ENCODE measurements around the gene SMIM14. TPM values are rescaled to one million over a fixed set of nuclear protein-coding genes. Genes with fewer than 3 reads are reported as not detected.

Gene SMIM14
- total RNA-seq, 3 donors from 2014 or later: 69.5 to 142 (median 123) TPM

GRCh38 chr4:39668887-39669286 is 30.2 kb upstream of the SMIM14 start:
- TF ChIP-seq CTCF (IDR thresholded peaks at IDR 0.05): no peak
- H3K4me3 ChIP-seq: no peak overlapping the region
- H3K36me3 ChIP-seq (ENCODE audit: low read depth): no peaks in the 10 kb centered on the region
- no peak for ATAC-seq
- intact Hi-C loops (cut with DNase I, micrococcal nuclease): no loop called here
- H3K9me3 ChIP-seq: no peaks in the 10 kb centered on the region
- H3K4me1 ChIP-seq (ENCODE audit: low read depth): no peaks in the 10 kb centered on the region
- DNase-seq: no peak

- no peak for ATAC-seq
- no peaks in the 10 kb centered on the region for H3K36me3 ChIP-seq (ENCODE audit: low read depth)
- intact Hi-C loops (cut with DNase I, micrococcal nuclease): no loop called here
- no peak for TF ChIP-seq CTCF (IDR thresholded peaks at IDR 0.05)
- no peak overlapping the region for H3K4me3 ChIP-seq
- DNase-seq: no peak
- no peaks in the 10 kb centered on the region for H3K4me1 ChIP-seq (ENCODE audit: low read depth)
- no peaks in the 10 kb centered on the region for H3K9me3 ChIP-seq
Observed at GRCh38 chr4:39667706-39668105, 29.0 kb upstream of the SMIM14 start.

- intact Hi-C loops (cut with DNase I, micrococcal nuclease): no loop called here
- ATAC-seq (peak; percentile 97), DNase-seq (peak in 1 of 3 donors; percentile 12)
- H3K9me3 ChIP-seq: no peaks in the 10 kb centered on the region
- no peaks in the 10 kb centered on the region for H3K4me1 ChIP-seq (ENCODE audit: low read depth)
- no peak overlapping the region for H3K4me3 ChIP-seq
- TF ChIP-seq CTCF (IDR thresholded peaks at IDR 0.05): no peak
- no peaks in the 10 kb centered on the region for H3K36me3 ChIP-seq (ENCODE audit: low read depth)
Observed at GRCh38 chr4:39664828-39665731, 26.4 kb upstream of the SMIM14 start.

GRCh38 chr4:39662683-39663082 is 24.0 kb upstream of the SMIM14 start:
- TF ChIP-seq CTCF (IDR thresholded peaks at IDR 0.05): no peak
- H3K9me3 ChIP-seq: no peaks in the 10 kb centered on the region
- no peaks in the 10 kb centered on the region for H3K36me3 ChIP-seq (ENCODE audit: low read depth)
- intact Hi-C loops (cut with DNase I, micrococcal nuclease): no loop called here
- no peaks in the 10 kb centered on the region for H3K4me1 ChIP-seq (ENCODE audit: low read depth)
- DNase-seq: no peak
- no peak for ATAC-seq
- H3K4me3 ChIP-seq: no peak overlapping the region

GRCh38 chr4:39660757-39661156 is 22.1 kb upstream of the SMIM14 start:
- TF ChIP-seq CTCF (IDR thresholded peaks at IDR 0.05): no peak
- Histone ChIP-seq H3K4me1 (ENCODE audit: low read depth) (no peaks in the 10 kb centered on the region), H3K36me3 (ENCODE audit: low read depth) (no peaks in the 10 kb centered on the region), H3K9me3 (no peaks in the 10 kb centered on the region), H3K4me3 (no peak overlapping the region)
- DNase-seq (no peak), ATAC-seq (no peak)
- intact Hi-C loops (cut with DNase I, micrococcal nuclease): no loop called here

Data from mucosa of descending colon (tissue), 3 donors.